Measurements from ENCODE around the gene RALGDS. TPM values are rescaled to one million over a fixed set of nuclear protein-coding genes. Genes with fewer than 3 reads are reported as not detected.

The RALGDS gene
- total RNA-seq, 2 donors from 2014 or later, result 26.7 to 30.1 TPM

DNA sequence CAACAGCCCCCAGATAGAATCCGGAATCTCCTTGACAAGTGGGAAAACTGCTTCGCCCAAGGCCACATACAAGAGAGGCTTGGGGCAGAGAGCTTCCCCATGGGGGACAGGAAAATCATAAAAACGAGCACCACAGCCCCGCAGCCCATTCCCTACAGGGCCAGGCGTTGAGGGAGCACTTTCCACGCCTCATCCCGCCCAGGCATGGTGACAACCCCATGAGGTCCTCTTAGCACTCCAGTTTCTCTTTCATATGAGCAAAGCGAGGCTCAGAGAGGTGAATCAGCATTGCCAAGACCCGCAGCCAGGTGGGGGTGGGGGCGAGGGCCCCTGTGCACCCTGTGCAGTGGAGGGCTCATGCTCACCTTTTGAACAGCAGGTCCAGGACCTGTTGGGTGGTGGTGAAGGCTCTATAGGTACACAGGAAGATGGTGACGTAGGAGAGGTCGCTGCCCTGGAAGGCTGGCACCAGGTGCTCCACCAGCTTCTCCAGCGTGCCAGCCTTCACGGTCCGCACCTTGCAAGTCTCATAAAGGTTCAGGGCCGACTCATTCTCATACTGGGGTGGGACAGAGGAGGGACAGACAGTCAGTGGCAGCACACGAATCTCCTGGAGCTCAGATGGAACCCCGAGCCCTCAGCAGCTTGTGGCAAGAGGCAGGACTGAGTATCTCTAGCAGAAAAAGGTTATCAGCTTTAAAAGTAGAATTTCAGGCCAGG, 10.9 kb downstream of the RALGDS start:
- Histone ChIP-seq H3K4me3 (no peak overlapping the region), H3K4me1 (peaks cover 0 to 38% of the 10 kb centered on the region in 2 donors), H3K27ac (no peak overlapping the region), H3K36me3 (peaks cover 63% of the 10 kb centered on the region), H3K9me3 (no peaks in the 10 kb centered on the region), H3K27me3 (no peaks in the 10 kb centered on the region)
- TF ChIP-seq, protein P1, sequence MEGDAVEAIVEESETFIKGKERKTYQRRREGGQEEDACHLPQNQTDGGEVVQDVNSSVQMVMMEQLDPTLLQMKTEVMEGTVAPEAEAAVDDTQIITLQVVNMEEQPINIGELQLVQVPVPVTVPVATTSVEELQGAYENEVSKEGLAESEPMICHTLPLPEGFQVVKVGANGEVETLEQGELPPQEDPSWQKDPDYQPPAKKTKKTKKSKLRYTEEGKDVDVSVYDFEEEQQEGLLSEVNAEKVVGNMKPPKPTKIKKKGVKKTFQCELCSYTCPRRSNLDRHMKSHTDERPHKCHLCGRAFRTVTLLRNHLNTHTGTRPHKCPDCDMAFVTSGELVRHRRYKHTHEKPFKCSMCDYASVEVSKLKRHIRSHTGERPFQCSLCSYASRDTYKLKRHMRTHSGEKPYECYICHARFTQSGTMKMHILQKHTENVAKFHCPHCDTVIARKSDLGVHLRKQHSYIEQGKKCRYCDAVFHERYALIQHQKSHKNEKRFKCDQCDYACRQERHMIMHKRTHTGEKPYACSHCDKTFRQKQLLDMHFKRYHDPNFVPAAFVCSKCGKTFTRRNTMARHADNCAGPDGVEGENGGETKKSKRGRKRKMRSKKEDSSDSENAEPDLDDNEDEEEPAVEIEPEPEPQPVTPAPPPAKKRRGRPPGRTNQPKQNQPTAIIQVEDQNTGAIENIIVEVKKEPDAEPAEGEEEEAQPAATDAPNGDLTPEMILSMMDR (IDR thresholded peaks at IDR 0.05), result no peak
- no peak for DNase-seq (ENCODE audit: low spot score)

DNA sequence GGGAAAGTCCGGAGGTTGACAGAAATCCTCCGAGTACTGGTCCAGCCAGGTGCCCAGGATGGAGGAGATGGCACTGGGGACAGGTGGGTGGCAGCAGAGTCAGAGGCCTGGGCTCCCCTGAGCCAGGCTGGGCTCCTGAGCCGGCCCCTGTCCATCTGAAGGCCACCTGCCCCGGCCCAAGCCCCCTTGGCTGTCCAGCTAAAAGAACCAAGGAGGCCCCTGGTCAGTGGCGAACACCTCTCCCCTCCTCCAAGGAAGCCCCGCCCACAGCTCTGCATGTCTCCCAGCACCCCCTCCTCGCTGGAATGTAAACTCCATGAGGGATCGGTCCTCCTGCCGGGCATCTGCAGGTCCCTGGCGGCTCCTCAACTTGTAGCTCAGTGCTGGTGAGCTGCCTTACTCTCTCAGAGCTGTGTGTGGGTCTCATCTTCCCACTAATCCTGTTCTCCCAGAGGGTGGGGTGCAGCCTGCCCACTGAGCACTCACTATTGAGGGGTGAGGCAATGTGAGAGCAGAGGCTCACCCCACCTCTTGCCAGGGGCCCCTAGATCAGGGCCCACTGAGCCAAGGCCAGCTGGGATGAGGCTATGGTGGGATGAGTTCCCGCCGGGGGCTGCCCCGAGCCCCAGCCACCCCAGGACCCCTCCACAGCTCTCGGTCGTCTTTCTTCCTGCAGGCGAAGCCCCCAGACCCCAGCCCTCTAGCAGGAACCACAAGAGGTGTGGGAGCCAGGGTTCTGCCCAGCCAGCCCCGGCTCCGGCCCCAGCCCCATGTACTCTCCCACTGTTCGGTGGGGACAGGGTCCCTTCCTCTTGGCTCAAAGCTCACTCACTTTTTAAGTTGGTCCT, 12.0 kb downstream of the RALGDS start:
- Histone ChIP-seq H3K27me3 (no peaks in the 10 kb centered on the region), H3K36me3 (peaks cover 74% of the 10 kb centered on the region), H3K9me3 (no peaks in the 10 kb centered on the region), H3K27ac (no peak overlapping the region), H3K4me1 (peaks cover 0 to 27% of the 10 kb centered on the region in 2 donors), H3K4me3 (no peak overlapping the region)
- TF ChIP-seq, protein P1 (IDR thresholded peaks at IDR 0.05), result no peak
- no peak for DNase-seq (ENCODE audit: low spot score)

DNA sequence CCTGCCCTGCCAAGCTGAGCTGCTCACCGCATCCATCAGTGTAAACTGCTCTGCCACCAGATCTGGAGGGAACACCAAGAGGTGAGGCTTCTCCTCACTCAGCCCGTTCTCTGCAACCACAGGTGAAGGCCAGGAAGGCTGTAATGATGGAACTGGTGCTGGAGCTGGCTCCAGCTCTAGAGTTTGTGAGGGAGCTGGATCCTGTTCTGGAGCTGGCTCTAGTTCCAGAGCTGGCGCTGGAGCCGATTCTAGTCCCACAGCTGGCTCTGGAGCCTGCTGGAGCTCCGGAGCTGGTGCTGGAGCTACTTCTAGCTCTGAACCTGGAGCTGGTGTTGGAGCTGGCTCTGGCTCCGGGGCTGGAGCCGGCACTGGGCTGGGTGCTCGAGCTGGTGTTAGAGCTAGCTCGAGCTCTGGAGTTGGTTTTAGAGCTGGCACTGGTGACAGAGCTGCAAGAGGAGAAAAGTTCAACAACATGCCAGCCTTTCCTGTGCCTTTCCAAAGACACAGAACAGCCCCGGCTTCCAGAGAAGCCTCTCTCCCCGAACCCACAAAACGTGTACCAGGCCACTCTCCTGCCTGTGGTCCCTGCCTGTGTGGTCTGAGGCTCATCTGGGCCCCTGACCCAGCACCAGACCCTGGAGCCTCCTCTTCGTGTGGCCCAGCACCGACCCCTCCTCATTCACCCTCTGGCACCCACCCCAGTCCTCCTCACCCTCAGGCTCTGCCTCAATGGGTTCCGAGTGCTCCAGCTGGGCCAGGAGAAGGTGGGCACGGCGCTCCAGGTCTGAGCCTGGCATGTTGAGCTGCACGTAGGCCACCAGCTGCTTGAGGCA, 12.9 kb downstream of the RALGDS start:
- no peak overlapping the region for H3K4me3 ChIP-seq
- H3K9me3 ChIP-seq, result no peaks in the 10 kb centered on the region
- no peak for DNase-seq (ENCODE audit: low spot score)
- TF ChIP-seq, protein P1 (IDR thresholded peaks at IDR 0.05), result no peak
- no peaks in the 10 kb centered on the region for H3K27me3 ChIP-seq
- H3K4me1 ChIP-seq, result peaks cover 0 to 26% of the 10 kb centered on the region in 2 donors
- H3K36me3 ChIP-seq, result peaks cover 82% of the 10 kb centered on the region
- no peak overlapping the region for H3K27ac ChIP-seq

DNA sequence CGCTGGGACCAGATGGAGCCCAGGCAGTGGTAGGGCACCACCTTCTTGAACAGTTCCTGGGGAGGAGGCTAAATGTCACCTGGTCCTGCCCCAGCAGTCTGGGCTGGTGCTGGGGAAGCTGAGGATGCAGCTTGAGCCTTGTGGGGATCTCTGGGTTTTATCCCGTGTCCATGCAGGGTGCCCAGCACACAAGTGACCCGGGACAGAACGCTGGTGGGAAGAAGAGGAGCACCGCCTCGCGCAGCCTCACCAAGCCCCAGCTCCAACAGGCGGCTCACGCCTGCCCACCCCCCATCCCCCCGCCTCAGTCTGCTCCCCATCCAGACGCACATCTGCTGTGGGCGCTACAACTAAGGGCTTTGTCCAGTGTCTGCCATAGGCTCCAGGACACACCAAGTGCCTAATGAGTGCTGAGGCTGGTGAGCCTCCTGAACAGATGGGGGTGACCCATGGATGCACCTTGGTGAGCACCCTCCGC, 13.8 kb downstream of the RALGDS start:
- H3K36me3 ChIP-seq, result peaks cover 89% of the 10 kb centered on the region
- TF ChIP-seq, protein P1 (IDR thresholded peaks at IDR 0.05), result no peak

GRCh38 chr9:133106511-133107244, 14.4 kb downstream of the RALGDS start:
- H3K4me3 ChIP-seq, result no peak overlapping the region
- no peaks in the 10 kb centered on the region for H3K27me3 ChIP-seq
- no peak overlapping the region for H3K27ac ChIP-seq
- H3K4me1 ChIP-seq, result peaks cover 0 to 11% of the 10 kb centered on the region in 2 donors
- TF ChIP-seq, protein P1 (IDR thresholded peaks at IDR 0.05), result no peak
- no peak for DNase-seq (ENCODE audit: low spot score)
- peaks cover 92% of the 10 kb centered on the region for H3K36me3 ChIP-seq
- no peaks in the 10 kb centered on the region for H3K9me3 ChIP-seq

More for the DNA sequence above, 13.8 kb downstream of the RALGDS start:
- Histone ChIP-seq H3K9me3 (no peaks in the 10 kb centered on the region), H3K27me3 (no peaks in the 10 kb centered on the region), H3K4me1 (peaks cover 0 to 17% of the 10 kb centered on the region in 2 donors), H3K4me3 (no peak overlapping the region), H3K27ac (no peak overlapping the region)
- DNase-seq (ENCODE audit: low spot score), result no peak
